Melanocyte of skin (primary cell): ENCODE results near the gene FAM9A. TPM values are rescaled to one million over a fixed set of nuclear protein-coding genes. Genes with fewer than 3 reads are reported as not detected.

Source experiments
- total RNA-seq, 2 donors: library from RNA; depleted of rRNA; stranded (reverse); fragments of >200 nt; gene quantifications; 2 replicates each; pipeline ENCODE4 v1.2.3, GENCODE V29; 2012

FAM9A gene
- not detected for total RNA-seq

GRCh38 chrX:8801041-8801599 is at the start of gene FAM9A:
TSS of gene FAM9A (minus strand) at chrX:8801383. CDS start at chrX:8800171, 1,212 bp downstream.

Other genes with a start within 250 kb of the FAM9A start
- gene ANOS1, start 69.2 kb downstream of the FAM9A start, total RNA-seq: under 1 TPM; under 0.01 to 0.34 TPM
- not detected for gene FAM9B, start 232.7 kb upstream of the FAM9A start, total RNA-seq